Spleen (tissue), 11 donors: ENCODE measurements around the gene ACVR1. TPM values are rescaled to one million over a fixed set of nuclear protein-coding genes. Genes with fewer than 3 reads are reported as not detected.
"Not testable (repeated sequence)": the region's sequence is repeated elsewhere in the genome, so short reads cannot be mapped to it uniquely, and the experiment has no call there.

ENCODE experiments used
- DNase-seq: peaks from one replicate; pipeline ENCODE4 v3.0.0-alpha.2; 2020
- H3K27ac ChIP-seq, 8 donors: fragments of 200-600 bp; sonication (generic) in 7 of 8; 1 replicate in 4 of 8; 2 replicates in 4 of 8; pipeline versions ENCODE4 v1.5.0 to v1.8.0; 2016 to 2021; ENCODE audit warnings: inconsistent platforms in 4 of 8, mild to moderate bottlenecking in 4 of 8, moderate library complexity in 1 of 8
- H3K27me3 ChIP-seq, 7 donors: fragments of 200-600 bp; sonication (generic) in 6 of 7; replicated peaks in 1 of 7; 1 replicate in 4 of 7; 2 replicates in 3 of 7; pipeline versions ENCODE4 v1.5.0 to v1.8.0; 2016 to 2021; ENCODE audit warnings: inconsistent platforms in 3 of 7, mild to moderate bottlenecking in 1 of 7
- H3K36me3 ChIP-seq, 6 donors: fragments of 200-600 bp; sonication (generic) in 5 of 6; 1 replicate in 4 of 6; 2 replicates in 2 of 6; pipeline versions ENCODE4 v1.5.0 to v1.8.0; 2016 to 2021; ENCODE audit warnings: inconsistent platforms in 2 of 6
- H3K4me1 ChIP-seq, 6 donors: fragments of 200-600 bp; sonication (generic) in 5 of 6; 1 replicate in 3 of 6; 2 replicates in 3 of 6; pipeline versions ENCODE4 v1.5.0 to v1.8.0; 2016 to 2021; ENCODE audit warnings: inconsistent platforms in 3 of 6
- H3K4me3 ChIP-seq, 8 donors: fragments of 200-600 bp; sonication (generic) in 7 of 8; 1 replicate in 4 of 8; 2 replicates in 4 of 8; pipeline versions ENCODE4 v1.5.0 to v1.8.0; 2016 to 2021; ENCODE audit warnings: inconsistent platforms in 4 of 8, mild to moderate bottlenecking in 4 of 8, moderate library complexity in 2 of 8
- H3K9me3 ChIP-seq, 8 donors: fragments of 200-600 bp; sonication (generic) in 7 of 8; 1 replicate in 4 of 8; 2 replicates in 4 of 8; pipeline versions ENCODE4 v1.5.0 to v1.8.0; 2016 to 2021; ENCODE audit warnings: inconsistent platforms in 4 of 8
- CTCF ChIP-seq, 11 experiments: fragments of 200-600 bp in 7 of 11; fragments of 450-650 bp in 4 of 11; sonication (generic) in 4 of 11; IDR thresholded peaks in 8 of 11; conservative IDR thresholded peaks in 3 of 11; 1 replicate in 7 of 11; 2 replicates in 4 of 11; pipeline versions ENCODE4 v1.4.0 to v1.8.0; 2016 to 2021; ENCODE audit warnings: antibody characterized with exemption in 11 of 11, inconsistent platforms in 4 of 11, mild to moderate bottlenecking in 1 of 11
- POLR2A ChIP-seq, 3 donors: fragments of 450-650 bp; IDR thresholded peaks; one replicate each; pipeline ENCODE4 v1.5.1; 2017; ENCODE audit warnings: antibody characterized with exemption in 3 of 3, mild to moderate bottlenecking in 1 of 3
- POLR2AphosphoS5 ChIP-seq, 3 donors: sonication (generic); formaldehyde crosslinking; IDR thresholded peaks; one replicate each; pipeline ENCODE4 v1.5.1; 2017; ENCODE audit warnings: antibody characterized with exemption in 3 of 3
- WGBS, 5 donors: extraction: QIAGEN DNeasy Blood & Tissue Kit in 3 of 5; methylation state at CpG; one replicate each; pipeline versions ENCODE4 v1.1.5 to v1.1.7; 2013 to 2018; 5-methylcytosine and 5-hydroxymethylcytosine counted together
- intact Hi-C: fragments of 100-400 bp; cut with DNase I; formaldehyde crosslinking; loops from one replicate; pipeline ENCODE4 v1.15.0; 2023; ENCODE audit warnings: low total_unique reads
- polyA plus RNA-seq, 3 donors: library from polyadenylated mRNA; stranded (reverse); fragments of 200-250 nt; gene quantifications; one replicate each; pipeline ENCODE4 v1.2.1, GENCODE V29; 2013
- total RNA-seq, 7 donors: library from RNA; depleted of rRNA in 3 of 7; stranded (reverse); fragments of >200 nt in 3 of 7; fragmentation: NEBNext Ultra II Directional in 4 of 7; extraction: Animal tissue kit (Norgen Biotek cat#: 25700) in 4 of 7; gene quantifications; one replicate each; pipeline versions ENCODE4 v1.1.0 to v1.2.1, GENCODE V29; 2016 to 2021
- donor health status: healthy with polysubstance abuse.
- donor health status: DM: no; HTN: no; CAD: no; lungs with moderate emphysema.
- donor health status: DM: no; HTN: no; CAD: no.
- donor health status: Bipolar disorder and iron deficiency.
- donor health status: healthy.
- donor health status: DM: no; HTN: no; CAD: no.
- donor health status: DM: yes; HTN: yes; CAD: no.

ACVR1 gene
- total and polyA plus RNA-seq, 10 donors, result 2.1 to 23.8 (median 13.6) TPM

- no peak for DNase-seq
- Histone ChIP-seq H3K27ac (no peak overlapping the region), H3K27me3 (no peaks in the 10 kb centered on the region), H3K9me3 (no peaks in the 10 kb centered on the region), H3K36me3 (peaks cover 0 to 10% (median 0%) of the 10 kb centered on the region in 6 donors), H3K4me3 (no peak overlapping the region), H3K4me1 (peaks cover 0 to 5% (median 0%) of the 10 kb centered on the region in 6 donors)
- intact Hi-C loops, result no loop called here
- TF ChIP-seq POLR2AphosphoS5 (IDR thresholded peaks at IDR 0.05) (no peak), POLR2A (IDR thresholded peaks at IDR 0.05) (no peak), CTCF (IDR thresholded peaks at IDR 0.05 in 8 of 11, conservative IDR thresholded peaks at IDR 0.05 in 3 of 11) (no peak)
- WGBS, 5 donors, result 24 to 53% (median 46%) methylated on average over 1 of the region's 1 CpG
Observed at GRCh38 chr2:157830266-157830665, 45.9 kb downstream of the ACVR1 start.

GRCh38 chr2:157827377-157827776 is 48.8 kb downstream of the ACVR1 start:
- H3K9me3 ChIP-seq, result no peaks in the 10 kb centered on the region
- no peak for DNase-seq
- H3K4me1 ChIP-seq, result peaks cover 0 to 5% (median 0%) of the 10 kb centered on the region in 6 donors
- peaks cover 0 to 11% (median 0%) of the 10 kb centered on the region in 6 donors for H3K36me3 ChIP-seq
- TF ChIP-seq POLR2AphosphoS5 (IDR thresholded peaks at IDR 0.05), result no peak
- no peak for TF ChIP-seq POLR2A (IDR thresholded peaks at IDR 0.05)
- no peak for TF ChIP-seq CTCF (IDR thresholded peaks at IDR 0.05 in 8 of 11, conservative IDR thresholded peaks at IDR 0.05 in 3 of 11)
- WGBS, 5 donors, result 92 to 96% (median 94%) methylated on average over 3 of the region's 3 CpGs
- intact Hi-C loops, result no loop called here
- H3K27ac ChIP-seq, result no peak overlapping the region
- no peak overlapping the region for H3K4me3 ChIP-seq
- H3K27me3 ChIP-seq, result no peaks in the 10 kb centered on the region

GRCh38 chr2:157826644-157827043 is 49.5 kb downstream of the ACVR1 start:
- H3K9me3 ChIP-seq, H3K4me1 ChIP-seq, intact Hi-C loops, H3K4me3 ChIP-seq, H3K27ac ChIP-seq, DNase-seq, H3K27me3 ChIP-seq: not testable (repeated sequence)
- peaks cover 0 to 11% (median 0%) of the 10 kb centered on the region in 6 donors for H3K36me3 ChIP-seq

GRCh38 chr2:157825885-157826284 is 50.2 kb downstream of the ACVR1 start:
- Histone ChIP-seq H3K36me3 (peaks cover 0 to 11% (median 0%) of the 10 kb centered on the region in 6 donors), H3K9me3 (no peaks in the 10 kb centered on the region), H3K4me1 (peaks cover 0 to 4% (median 0%) of the 10 kb centered on the region in 6 donors), H3K27ac (no peak overlapping the region), H3K4me3 (no peak overlapping the region), H3K27me3 (no peaks in the 10 kb centered on the region)
- WGBS, 5 donors, result 85 to 94% (median 88%) methylated on average over 6 of the region's 6 CpGs
- no peak for DNase-seq
- no peak for TF ChIP-seq POLR2A (IDR thresholded peaks at IDR 0.05)
- no peak for TF ChIP-seq CTCF (IDR thresholded peaks at IDR 0.05 in 8 of 11, conservative IDR thresholded peaks at IDR 0.05 in 3 of 11)
- TF ChIP-seq POLR2AphosphoS5 (IDR thresholded peaks at IDR 0.05), result no peak
- intact Hi-C loops, result no loop called here

- TF ChIP-seq CTCF (IDR thresholded peaks at IDR 0.05 in 8 of 11, conservative IDR thresholded peaks at IDR 0.05 in 3 of 11) (no peak), POLR2AphosphoS5 (IDR thresholded peaks at IDR 0.05) (no peak), POLR2A (IDR thresholded peaks at IDR 0.05) (no peak)
- no peaks in the 10 kb centered on the region for H3K27me3 ChIP-seq
- H3K9me3 ChIP-seq, result no peaks in the 10 kb centered on the region
- H3K4me1 ChIP-seq, result peaks cover 0 to 4% (median 0%) of the 10 kb centered on the region in 6 donors
- intact Hi-C loops, result no loop called here
- H3K36me3 ChIP-seq, result peaks cover 0 to 16% (median 0%) of the 10 kb centered on the region in 6 donors
- H3K4me3 ChIP-seq, result no peak overlapping the region
- no peak overlapping the region for H3K27ac ChIP-seq
- WGBS, 5 donors, result 91 to 95% (median 94%) methylated on average over 2 of the region's 2 CpGs
- DNase-seq, result no peak
Observed at GRCh38 chr2:157822993-157823392, 53.1 kb downstream of the ACVR1 start.
